ENCODE data around the gene BOLL. TPM values are rescaled to one million over a fixed set of nuclear protein-coding genes. Genes with fewer than 3 reads are reported as not detected.
"Not testable (repeated sequence)": the region's sequence is repeated elsewhere in the genome, so short reads cannot be mapped to it uniquely, and the experiment has no call there.

Gene BOLL
- total RNA-seq, 6 experiments from 2014 or later: not detected

GRCh38 chr2:197727011-197727410 lies 58.1 kb downstream of the BOLL start:
- H3K36me3 ChIP-seq: no peaks in the 10 kb centered on the region
- no peaks in the 10 kb centered on the region for H3K4me1 ChIP-seq
- no peak for ATAC-seq
- no peak overlapping the region for H3K27ac ChIP-seq
- no peaks in the 10 kb centered on the region for H3K27me3 ChIP-seq
- no peak for DNase-seq
- intact Hi-C loops (cut with DNase I): no loop called here
- no peak for TF ChIP-seq CTCF (IDR thresholded peaks at IDR 0.05)
- no peak for TF ChIP-seq POLR2A (IDR thresholded peaks at IDR 0.05)
- H3K9me3 ChIP-seq: no peaks in the 10 kb centered on the region
- no peak overlapping the region for H3K4me3 ChIP-seq

- Histone ChIP-seq H3K4me1 (no peaks in the 10 kb centered on the region), H3K27me3 (no peaks in the 10 kb centered on the region), H3K4me3 (no peak overlapping the region), H3K27ac (no peak overlapping the region), H3K9me3 (no peaks in the 10 kb centered on the region), H3K36me3 (no peaks in the 10 kb centered on the region)
- no peak for TF ChIP-seq POLR2A (IDR thresholded peaks at IDR 0.05)
- no peak for TF ChIP-seq CTCF (IDR thresholded peaks at IDR 0.05)
- intact Hi-C loops (cut with DNase I): no loop called here
- DNase-seq (no peak), ATAC-seq (no peak)
- WGBS (ENCODE audit: insufficient coverage, low coverage, low lambda C conversion rate, missing lambda C conversion rate): 92% methylated on average over 2 of the region's 2 CpGs
These were observed 67.3 kb downstream of the BOLL start for GRCh38 chr2:197717863-197718262.

GRCh38 chr2:197713271-197713670 lies 71.8 kb downstream of the BOLL start:
- WGBS (ENCODE audit: insufficient coverage, low coverage, low lambda C conversion rate, missing lambda C conversion rate): 90% methylated on average over 3 of the region's 3 CpGs
- no peak overlapping the region for H3K4me3 ChIP-seq
- intact Hi-C loops (cut with DNase I): no loop called here

GRCh38 chr2:197711578-197711977 lies 73.5 kb downstream of the BOLL start:
- Histone ChIP-seq H3K9me3 (no peaks in the 10 kb centered on the region), H3K36me3 (no peaks in the 10 kb centered on the region), H3K4me3 (no peak overlapping the region), H3K4me1 (peaks cover 0 to 21% (median 8%) of the 10 kb centered on the region in 4 donors), H3K27ac (no peak overlapping the region), H3K27me3 (no peaks in the 10 kb centered on the region)
- TF ChIP-seq POLR2A (IDR thresholded peaks at IDR 0.05): no peak
- TF ChIP-seq CTCF (IDR thresholded peaks at IDR 0.05): no peak
- intact Hi-C loops (cut with DNase I): no loop called here
- ATAC-seq: no peak
- no peak for DNase-seq

More at GRCh38 chr2:197713271-197713670, 71.8 kb downstream of the BOLL start:
- Histone ChIP-seq H3K9me3 (no peaks in the 10 kb centered on the region), H3K27ac (no peak overlapping the region), H3K4me1 (peaks cover 0 to 6% (median 2%) of the 10 kb centered on the region in 4 donors), H3K36me3 (no peaks in the 10 kb centered on the region), H3K27me3 (no peaks in the 10 kb centered on the region)
- DNase-seq (no peak), ATAC-seq (no peak)
- TF ChIP-seq POLR2A (IDR thresholded peaks at IDR 0.05): no peak
- no peak for TF ChIP-seq CTCF (IDR thresholded peaks at IDR 0.05)

GRCh38 chr2:197710424-197711042 lies 74.6 kb downstream of the BOLL start:
- intact Hi-C loops (cut with DNase I): no loop called here
- DNase-seq: no peak
- no peak for ATAC-seq

GRCh38 chr2:197709140-197709539 lies 76.0 kb downstream of the BOLL start:
- H3K4me3 ChIP-seq; intact Hi-C loops (cut with DNase I); H3K27ac ChIP-seq; DNase-seq; ATAC-seq; H3K27me3 ChIP-seq; H3K9me3 ChIP-seq; H3K36me3 ChIP-seq: not testable (repeated sequence)
- H3K4me1 ChIP-seq: peaks cover 0 to 27% (median 10%) of the 10 kb centered on the region in 4 donors
- 96% methylated on average over 6 of the region's 7 CpGs for WGBS (ENCODE audit: insufficient coverage, low coverage, low lambda C conversion rate, missing lambda C conversion rate)

More at GRCh38 chr2:197710424-197711042, 74.6 kb downstream of the BOLL start:
- TF ChIP-seq CTCF (IDR thresholded peaks at IDR 0.05) (no peak), POLR2A (IDR thresholded peaks at IDR 0.05) (no peak)
- Histone ChIP-seq H3K9me3 (no peaks in the 10 kb centered on the region), H3K4me1 (peaks cover 0 to 27% (median 10%) of the 10 kb centered on the region in 4 donors), H3K36me3 (no peaks in the 10 kb centered on the region), H3K27ac (no peak overlapping the region), H3K27me3 (no peaks in the 10 kb centered on the region), H3K4me3 (no peak overlapping the region)
